Activated CD4-positive, alpha-beta T cell treated with anti-CD3 and anti-CD28 coated beads, Interleukin-2, Interleukin-6, amounts not matched to agents 100 ng/mL and 50 ng/mL, durations not matched to agents 16 hours and 8 hours (primary cell): ENCODE measurements around the gene ZNF473.
"Not testable (repeated sequence)": the region's sequence is repeated elsewhere in the genome, so short reads cannot be mapped to it uniquely, and the experiment has no call there.

Source experiments
- DNase-seq: peaks from one replicate; pipeline ENCODE4 v3.0.0-alpha.2; 2020

Gene ZNF473

DNA sequence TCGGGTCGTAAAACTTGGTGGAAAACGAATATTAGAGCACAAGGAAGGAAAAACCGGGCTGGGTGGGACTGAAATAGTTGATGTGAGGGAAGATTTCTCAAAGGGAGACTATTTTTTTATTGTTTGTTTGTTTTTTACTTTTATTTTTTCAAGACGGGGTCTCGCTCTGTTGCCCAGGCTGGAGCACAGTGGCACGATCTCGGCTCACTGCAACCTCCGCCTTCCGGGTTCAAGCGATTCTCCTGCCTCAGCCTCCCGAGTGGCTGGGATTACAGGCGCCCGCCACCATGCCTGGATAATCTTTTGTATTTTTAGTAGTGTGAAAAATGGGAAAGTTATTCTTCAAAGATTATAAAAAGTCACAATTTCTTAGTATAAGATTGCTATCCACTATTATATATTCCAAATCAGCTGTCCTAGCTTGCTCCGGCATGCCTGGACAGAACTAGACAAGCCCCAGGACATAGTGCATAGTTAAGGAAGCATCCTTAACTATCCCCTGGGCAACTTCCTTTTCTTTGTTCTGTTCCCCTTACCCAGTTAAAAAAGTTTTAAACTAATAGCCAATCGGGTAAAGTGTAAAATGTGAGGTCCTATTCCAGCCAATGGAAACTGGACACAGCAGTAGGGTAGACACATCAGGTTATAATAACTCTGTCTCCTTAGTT, 25.6 kb downstream of the ZNF473 start:
- DNase-seq, result not testable (repeated sequence)

DNA sequence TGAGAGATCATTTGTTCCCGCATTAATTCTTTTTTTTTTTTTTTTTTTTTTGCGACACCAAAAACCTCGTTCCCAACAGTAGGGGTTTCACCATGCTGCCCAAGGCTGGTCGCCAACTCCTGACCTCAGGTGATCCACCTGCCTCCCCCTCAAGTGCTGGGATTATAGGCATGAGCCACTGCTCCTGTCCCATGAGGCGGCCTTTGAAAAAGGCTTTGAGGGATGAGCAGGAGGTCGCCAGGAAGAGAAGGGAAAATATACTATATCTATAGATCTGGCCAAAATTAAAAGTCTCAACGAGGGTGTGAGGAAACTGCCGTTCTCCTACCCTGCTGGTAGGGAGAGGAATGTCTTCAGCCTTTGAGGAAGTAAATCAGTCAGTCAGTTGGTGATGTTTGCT, 26.2 kb downstream of the ZNF473 start:
- no peak for DNase-seq

DNA sequence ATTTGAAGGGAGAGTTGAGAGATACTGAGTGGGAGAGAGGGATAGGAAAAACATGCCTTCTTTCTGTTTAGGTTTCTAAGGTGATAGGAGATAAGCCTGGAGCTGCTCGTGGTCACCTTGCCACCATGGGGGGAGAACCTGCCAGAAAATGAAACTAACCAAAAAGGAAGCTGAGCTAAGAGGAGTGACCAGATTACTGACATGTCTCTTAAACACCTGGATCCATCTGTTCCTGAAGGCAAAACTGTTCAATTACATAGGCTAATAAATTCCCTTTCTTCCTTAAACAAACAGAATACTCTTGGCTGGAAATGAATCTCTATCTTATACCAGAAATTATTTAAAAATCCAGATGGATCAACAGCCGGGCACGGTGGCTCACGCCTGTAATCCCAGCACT, 27.3 kb downstream of the ZNF473 start:
- no peak for DNase-seq

DNA sequence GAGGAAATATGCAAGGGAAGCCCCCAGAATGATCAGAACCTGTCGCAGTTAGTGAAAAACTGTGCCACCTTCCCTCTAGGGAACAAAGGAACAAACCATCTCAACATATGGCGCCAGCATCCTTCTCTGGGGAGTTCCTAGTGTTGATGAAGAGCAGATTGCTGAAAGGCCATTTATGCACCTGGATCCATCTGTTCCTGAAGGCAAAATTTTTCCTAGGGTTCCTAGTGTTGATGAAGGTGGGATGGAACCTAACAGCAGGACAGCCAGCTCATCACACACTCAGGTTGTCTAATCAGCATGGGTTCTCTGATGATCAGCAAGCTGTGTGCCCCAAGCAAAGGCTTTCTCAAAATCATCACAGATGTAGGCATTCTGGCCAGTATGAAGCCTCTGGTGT, 32.6 kb downstream of the ZNF473 start:
- no peak for DNase-seq

DNA sequence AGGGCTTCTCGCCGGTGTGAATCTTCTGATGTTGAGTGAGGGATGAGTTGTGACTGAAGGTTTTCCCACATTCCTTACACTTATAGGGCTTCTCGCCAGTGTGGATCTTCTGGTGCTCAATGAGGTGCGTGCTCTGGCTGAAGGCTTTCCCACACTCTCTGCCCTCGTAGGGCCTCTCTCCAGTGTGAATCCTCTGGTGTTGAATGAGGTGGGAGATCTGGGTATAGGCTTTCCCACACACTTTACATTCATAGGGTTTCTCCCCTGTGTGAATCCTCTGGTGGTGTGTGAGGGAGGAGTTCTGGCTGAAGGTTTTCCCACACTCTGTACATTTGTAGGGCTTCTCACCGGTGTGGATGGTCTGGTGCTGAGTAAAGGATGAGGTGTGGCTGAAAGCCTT, 33.2 kb downstream of the ZNF473 start:
- DNase-seq, result no peak

DNA sequence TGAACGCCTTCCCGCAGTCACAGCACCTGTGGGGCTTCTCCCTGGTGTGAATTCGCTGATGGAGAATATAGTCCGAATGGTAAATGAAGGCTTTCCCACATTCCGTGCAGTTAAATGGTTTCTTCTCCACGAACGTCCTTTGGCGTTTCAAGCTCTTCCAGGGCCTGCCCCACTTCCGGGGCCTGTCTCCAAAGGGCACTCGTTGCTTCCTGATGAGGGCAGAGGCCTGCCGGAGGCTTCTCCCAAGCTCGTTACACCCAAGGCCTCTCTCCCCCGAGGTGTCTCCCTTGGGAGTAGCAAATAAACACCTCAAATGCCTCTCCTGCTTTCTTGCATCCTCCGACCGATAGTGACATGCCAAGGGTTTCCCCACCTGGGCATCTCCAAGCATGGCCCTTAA, 34.3 kb downstream of the ZNF473 start:
- no peak for DNase-seq

DNA sequence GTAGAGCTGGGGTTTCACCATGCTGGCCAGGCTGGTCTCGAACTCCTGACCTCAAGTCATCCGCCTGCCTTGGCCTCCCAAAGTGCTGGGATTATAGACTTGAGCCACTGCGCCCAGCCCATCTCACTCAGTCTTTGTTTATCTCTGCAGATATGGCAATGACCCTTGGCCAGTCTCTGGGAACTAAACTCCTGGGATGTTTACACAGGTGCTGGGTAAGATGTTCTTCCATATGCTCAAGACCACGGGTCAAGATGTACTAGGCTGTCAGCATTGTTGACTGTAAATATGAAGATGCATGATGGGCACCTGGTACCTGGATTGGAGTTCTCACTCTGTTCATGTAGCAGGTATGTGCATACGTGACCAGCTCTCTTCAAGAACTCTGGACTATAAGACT, 35.8 kb downstream of the ZNF473 start:
- no peak for DNase-seq

DNA sequence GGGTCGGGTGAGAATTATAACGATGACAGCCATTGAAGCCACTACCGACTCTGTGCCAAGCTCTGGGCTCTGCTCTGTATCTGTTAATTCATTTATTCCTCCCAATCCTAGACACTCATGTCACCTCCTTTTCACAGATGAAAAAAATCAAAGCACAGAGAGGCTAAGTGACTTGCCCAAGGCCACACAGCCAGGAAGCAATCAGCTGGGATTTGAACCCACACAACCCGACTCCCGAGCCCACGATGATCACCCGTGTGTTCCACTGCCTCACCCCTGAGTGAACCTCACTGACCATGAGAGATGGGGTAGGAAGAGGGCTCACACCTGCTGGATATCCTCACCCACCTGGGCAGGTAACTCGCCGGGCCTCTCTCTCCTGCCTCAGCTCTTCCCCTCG, 40.1 kb downstream of the ZNF473 start:
- no peak for DNase-seq

DNA sequence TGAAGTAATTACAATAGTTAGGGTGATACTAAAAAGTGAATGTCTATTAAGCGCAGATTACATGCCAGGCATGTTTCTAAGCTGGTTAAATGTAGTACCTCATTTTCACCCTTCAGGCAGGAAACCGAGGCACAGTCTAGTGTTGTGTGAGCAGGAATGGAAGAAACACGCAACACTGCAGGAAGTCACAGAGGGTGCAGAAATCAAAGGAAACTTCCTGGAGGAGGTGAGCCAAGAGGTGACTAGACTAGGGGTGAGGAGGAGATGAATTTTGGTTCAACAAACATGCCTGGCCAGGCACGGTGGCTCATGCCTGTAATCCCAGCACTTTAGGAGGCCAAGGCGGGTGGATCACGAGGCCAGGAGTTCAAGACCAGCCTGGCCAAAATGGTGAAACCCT, 41.8 kb downstream of the ZNF473 start:
- DNase-seq, result no peak

DNA sequence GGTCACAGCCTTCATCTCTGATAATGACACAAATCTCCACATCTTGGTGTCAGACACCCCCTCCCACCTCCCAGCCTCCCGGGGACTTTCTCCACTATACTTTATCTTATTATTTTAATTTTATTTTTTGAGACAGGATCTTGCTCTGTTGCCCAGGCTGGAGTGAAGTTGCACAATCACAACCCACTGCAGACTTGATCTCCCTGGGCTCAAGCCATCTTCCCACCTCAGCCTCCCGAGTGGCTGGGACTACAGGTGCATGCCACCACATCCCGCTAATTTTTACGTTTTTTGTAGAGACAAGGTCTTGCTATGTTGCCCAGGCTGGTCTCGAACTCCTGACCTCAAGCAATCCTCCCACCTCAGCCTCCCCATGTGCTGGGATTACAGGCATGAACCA, 42.6 kb downstream of the ZNF473 start:
- DNase-seq, result not testable (repeated sequence)

DNA sequence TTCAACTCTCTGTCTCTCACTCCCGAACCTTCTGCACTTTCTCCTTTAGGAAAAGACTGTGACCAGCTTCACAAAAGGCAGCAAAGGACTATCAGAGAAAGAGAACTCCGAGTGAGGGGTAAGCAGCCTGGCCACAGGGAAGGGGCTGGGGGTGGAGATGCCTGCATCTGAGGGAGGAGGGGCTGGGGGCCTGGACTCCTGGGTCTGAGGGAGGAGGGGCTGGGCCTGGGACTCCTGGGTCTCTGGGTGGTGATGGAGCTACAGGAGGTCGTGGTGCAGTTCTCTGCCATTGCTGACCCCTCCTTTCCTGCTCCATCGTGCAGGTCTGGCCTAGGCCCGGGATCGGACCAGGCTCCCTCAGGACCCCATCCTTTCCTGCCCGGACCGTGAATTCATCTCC, 49.3 kb downstream of the ZNF473 start:
- DNase-seq, result not testable (repeated sequence)

DNA sequence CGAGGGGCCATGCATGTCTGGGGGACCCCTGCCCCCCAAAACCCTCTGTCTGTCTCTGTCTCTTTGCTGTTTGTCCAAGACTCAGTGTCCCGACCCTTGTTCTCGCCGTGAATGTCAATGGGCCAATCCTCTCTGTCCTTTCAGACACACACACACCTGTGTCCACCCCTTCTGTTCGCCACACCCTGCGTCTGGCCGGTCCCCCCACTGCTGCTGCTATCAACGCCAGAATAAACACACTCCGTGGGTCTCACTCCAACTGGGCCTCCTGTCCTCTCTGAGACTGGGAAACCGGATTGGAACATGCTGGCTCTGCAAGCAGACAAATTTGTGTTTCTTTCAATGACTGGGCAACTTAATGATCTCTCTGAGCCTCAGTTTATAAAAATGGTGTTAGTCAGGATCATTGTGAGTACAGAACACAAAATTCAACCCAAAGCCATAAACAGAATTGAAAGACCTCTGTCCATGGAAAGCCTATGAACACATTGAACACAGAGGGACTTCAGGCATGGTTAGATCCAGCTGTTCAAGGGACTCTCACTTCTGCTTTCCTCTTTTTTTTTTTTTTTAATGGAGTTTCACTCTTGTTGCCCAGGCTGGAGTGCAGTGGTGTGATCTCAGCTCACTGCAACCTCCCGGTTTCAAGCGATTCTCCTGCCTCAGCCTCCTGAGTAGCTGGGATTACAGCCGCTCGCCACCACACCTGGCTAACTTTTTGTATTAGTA, 50.0 kb downstream of the ZNF473 start:
- DNase-seq, result not testable (repeated sequence)

DNA sequence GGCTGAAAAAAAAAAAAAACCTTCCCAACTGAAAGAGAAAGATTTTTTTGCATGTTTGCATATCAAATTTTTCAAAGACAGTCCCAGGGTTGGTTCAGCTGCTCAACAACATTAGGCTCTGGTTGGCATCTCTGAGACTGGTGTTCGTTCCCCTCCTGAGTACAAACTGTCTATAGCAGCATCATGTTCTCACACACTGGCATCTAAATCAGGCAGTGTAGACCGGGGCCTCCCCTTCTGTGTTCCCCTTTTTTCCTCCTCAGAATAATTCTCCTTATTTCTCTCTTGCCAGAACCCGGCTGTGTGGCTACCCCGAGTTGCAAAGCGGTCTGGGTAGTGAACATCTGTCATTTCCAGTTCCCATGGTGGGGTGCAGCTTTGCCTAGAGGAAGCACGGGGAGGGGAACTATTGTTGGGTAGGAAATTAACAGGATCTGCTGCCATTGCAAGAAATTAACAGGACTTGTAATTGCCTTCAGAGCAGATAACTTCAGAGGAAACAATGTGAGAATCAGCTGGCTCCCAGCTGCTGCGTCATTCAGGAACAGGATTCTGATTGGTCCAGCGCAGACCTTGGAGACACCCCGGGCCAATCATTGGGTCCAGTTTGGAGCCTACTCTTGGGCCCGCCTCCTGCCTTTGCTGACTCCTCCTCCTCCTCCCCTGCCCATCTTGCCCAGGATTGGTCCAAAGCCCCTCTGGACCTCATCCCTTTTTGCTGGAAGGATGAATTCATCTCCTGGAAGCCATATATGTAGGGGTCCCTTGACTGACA, 51.0 kb downstream of the ZNF473 start:
- DNase-seq, result not testable (repeated sequence)

DNA sequence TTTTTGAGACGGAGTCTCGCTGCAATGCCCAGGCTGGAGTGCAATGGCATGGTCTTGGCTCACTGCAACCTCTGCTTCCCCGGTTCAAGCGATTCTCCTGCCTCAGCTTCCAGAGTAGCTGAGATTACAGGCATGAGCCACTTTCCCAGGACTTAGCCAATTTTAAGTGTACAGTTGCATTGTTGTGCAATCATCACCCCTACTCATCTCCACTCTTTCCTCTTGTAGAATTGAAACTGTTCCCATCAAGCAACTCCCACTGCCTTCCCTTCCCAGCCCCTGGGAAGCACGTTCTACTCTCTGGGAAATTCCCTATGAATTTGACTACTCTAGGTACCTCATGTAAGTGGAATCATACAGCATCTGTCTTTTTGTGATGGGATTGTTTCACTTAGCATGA, 53.2 kb downstream of the ZNF473 start:
- not testable (repeated sequence) for DNase-seq

DNA sequence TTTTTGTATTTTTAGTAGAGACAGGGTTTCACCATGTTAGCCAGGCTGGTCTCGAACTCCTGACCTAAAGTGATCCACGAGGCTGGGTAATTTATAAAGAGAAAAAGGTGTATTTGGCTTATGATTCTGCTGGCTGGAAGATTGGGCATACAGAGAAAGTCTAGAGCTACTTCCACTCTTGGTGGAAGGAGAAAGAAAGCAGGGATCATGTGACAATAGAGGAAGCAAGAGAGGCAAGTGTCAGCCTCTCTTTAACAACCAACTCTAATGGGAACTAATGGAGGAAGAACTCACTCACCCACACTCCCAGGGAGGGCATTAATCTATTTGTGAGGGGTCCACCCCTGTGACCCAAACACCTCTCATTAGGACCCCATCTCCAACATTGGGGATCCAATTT, 58.6 kb downstream of the ZNF473 start:
- DNase-seq, result not testable (repeated sequence)

DNA sequence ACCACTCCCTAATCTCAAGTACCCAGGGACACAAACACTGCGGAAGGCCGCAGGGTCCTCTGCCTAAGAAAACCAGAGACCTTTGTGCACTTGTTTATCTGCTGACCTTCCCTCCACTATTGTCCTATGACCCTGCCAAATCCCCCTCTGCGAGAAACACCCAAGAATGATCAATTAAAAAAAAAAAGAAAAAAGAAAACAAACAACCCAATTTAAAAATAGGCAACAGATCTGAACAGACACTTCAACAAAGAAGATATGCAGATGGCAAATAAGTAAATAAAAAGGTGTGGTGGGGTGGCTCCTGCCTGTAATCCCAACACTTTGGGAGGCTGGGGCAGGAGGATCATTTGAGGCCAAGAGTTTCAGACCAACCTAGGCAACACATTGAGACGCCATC, 61.3 kb downstream of the ZNF473 start:
- not testable (repeated sequence) for DNase-seq

DNA sequence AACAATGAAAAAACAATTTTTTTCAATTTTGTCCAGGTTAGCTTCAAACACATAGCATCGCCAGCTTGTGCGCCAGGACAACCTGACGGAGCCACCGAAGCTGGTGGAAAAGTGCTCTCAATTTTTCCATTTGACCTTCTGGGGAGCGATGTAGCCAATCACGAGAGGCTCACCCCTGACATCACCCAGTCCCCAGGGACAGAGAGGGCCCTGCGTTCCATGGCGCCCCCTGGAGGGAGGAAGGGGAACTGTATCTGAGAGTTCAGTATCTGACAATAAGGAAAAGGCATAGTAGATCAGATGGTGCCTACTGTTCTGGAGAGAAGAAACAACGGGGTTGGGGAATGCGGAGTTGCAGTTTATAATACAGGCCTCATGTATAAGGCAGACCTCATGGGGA, 64.9 kb downstream of the ZNF473 start:
- DNase-seq, result peak; percentile 51

DNA sequence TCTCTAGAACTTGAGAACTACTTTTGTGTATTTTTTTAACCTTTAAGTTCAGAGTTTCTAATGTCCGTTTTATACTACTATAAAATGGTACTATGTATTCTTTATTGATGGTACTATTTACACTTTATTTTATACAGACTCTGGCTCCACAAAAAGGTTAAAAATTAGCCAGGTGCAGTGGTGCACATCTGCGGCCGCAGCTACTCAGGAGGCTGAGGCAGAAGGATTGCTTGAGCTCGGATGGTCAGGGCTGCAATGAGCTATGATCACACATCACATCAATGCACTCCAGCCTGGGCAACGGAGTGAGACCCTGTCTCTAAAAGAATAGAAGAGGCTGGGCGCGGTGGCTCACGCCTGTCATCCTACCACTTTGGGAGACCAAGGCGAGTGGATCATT, 66.0 kb downstream of the ZNF473 start:
- not testable (repeated sequence) for DNase-seq

DNA sequence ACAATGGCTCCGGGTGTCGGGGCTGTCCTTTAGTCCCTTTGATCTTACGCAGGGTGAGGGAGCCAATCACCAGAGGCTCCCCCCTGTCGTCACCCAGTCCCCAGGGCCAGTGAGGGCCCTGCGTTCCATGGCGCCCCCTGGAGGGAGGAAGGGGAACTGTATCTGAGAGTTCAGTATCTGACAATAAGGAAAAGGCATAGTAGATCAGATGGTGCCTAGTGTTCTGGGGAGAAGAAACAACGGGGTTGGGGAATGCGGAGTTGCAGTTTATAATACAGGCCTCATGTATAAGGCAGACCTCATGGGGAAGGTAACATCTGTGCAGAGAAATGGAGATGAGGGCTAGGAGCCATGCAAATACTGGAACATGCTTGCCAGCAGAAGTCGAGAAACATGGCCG, 66.8 kb downstream of the ZNF473 start:
- not testable (repeated sequence) for DNase-seq

DNA sequence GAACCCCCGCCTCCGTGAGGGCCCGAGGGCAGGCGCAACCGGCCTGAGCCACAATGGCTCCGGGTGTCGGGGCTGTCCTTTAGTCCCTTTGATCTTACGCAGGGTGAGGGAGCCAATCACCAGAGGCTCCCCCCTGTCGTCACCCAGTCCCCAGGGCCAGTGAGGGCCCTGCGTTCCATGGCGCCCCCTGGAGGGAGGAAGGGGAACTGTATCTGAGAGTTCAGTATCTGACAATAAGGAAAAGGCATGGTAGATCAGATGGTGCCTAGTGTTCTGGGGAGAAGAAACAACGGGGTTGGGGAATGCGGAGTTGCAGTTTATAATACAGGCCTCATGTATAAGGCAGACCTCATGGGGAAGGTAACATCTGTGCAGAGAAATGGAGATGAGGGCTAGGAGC, 72.1 kb downstream of the ZNF473 start:
- DNase-seq, result not testable (repeated sequence)

DNA sequence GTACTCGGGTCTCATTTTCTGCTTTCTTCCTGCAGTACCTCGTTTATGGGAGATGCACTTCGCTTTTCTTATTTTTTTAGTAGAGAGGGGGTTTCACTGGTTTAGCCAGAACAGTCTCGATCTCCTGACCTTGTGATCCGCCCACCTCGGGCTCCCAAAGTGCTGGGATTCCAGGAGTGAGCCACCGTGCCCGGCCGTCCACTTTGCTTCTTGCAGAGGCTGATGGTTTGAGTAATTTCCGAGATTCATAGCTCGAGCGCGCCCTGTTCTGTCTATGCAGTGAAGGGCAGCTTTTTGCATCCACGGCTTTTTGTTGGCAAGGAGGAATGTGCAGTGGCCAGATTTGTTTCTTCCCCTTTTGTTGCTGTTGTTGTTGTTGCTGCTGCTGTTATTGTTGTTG, 73.1 kb downstream of the ZNF473 start:
- peak; percentile 39 for DNase-seq

DNA sequence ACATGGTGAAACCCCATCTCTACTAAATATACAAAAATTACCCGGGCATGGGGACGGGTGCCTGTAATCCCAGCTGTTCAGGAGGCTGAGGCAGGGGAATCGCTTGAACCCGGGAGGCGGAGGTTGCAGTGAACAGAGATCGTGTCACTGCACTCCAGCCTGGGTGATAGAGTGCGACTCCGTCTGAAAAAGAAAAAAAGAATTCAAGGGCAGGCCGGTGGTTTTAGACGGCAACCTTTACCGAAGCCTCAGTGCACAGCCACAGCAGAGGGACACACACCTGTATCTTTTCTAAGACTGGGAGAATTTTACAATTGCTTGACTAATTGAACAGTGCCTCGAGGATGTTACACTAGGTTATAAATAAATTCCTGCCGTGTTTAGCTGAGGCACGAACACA, 73.9 kb downstream of the ZNF473 start:
- DNase-seq, result peak; percentile 15

DNA sequence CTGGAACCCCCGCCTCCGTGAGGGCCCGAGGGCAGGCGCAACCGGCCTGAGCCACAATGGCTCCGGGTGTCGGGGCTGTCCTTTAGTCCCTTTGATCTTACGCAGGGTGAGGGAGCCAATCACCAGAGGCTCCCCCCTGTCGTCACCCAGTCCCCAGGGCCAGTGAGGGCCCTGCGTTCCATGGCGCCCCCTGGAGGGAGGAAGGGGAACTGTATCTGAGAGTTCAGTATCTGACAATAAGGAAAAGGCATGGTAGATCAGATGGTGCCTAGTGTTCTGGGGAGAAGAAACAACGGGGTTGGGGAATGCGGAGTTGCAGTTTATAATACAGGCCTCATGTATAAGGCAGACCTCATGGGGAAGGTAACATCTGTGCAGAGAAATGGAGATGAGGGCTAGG, 75.1 kb downstream of the ZNF473 start:
- DNase-seq, result not testable (repeated sequence)
